Choroid plexus epithelial cell (primary cell): ENCODE results near the gene SHB.
"Not testable (repeated sequence)": the region's sequence is repeated elsewhere in the genome, so short reads cannot be mapped to it uniquely, and the experiment has no call there.

Source experiments
- DNase-seq: peaks from one replicate; pipeline ENCODE4 v3.0.0-alpha.2; 2010; ENCODE audit warnings: low read depth
- H3K4me3 ChIP-seq: 2 replicates; pipeline ENCODE4 v1.5.1; 2011; ENCODE audit warnings: low read depth, mild to moderate bottlenecking, control low read depth, low read length, moderate library complexity
- CTCF ChIP-seq: conservative IDR thresholded peaks from 2 replicates; pipeline ENCODE4 v1.5.1; 2011; ENCODE audit warnings: low read depth, mild to moderate bottlenecking, control low read depth, inconsistent platforms, low read length, moderate library complexity

The SHB gene

GRCh38 chr9:37966412-37967013, 102.5 kb downstream of the SHB start:
- DNase-seq = peak; percentile 44
- H3K4me3 ChIP-seq = no peak overlapping the region
- TF ChIP-seq CTCF = no peak

- peak; percentile 59 for DNase-seq
These were observed 103.2 kb downstream of the SHB start for GRCh38 chr9:37965676-37966345.

GRCh38 chr9:37965116-37965515, 103.9 kb downstream of the SHB start:
- H3K4me3 ChIP-seq = no peak overlapping the region
- DNase-seq = no peak
- no peak for TF ChIP-seq CTCF

More at GRCh38 chr9:37965676-37966345, 103.2 kb downstream of the SHB start:
- H3K4me3 ChIP-seq = not testable (repeated sequence)

- DNase-seq = no peak
- TF ChIP-seq CTCF = no peak
- H3K4me3 ChIP-seq = no peak overlapping the region
These were observed 104.3 kb downstream of the SHB start for GRCh38 chr9:37964740-37965081.

- DNase-seq = peak; percentile 97
- no peak overlapping the region for H3K4me3 ChIP-seq
- no peak for TF ChIP-seq CTCF
These were observed 104.9 kb downstream of the SHB start for GRCh38 chr9:37963936-37964739.

- DNase-seq = no peak
- TF ChIP-seq CTCF = no peak
- no peak overlapping the region for H3K4me3 ChIP-seq
These were observed 107.7 kb downstream of the SHB start for GRCh38 chr9:37961351-37961750.

GRCh38 chr9:37960631-37961030, 108.4 kb downstream of the SHB start:
- H3K4me3 ChIP-seq = no peak overlapping the region
- no peak for DNase-seq
- no peak for TF ChIP-seq CTCF
